Mesendoderm (in vitro differentiated cells): ENCODE results near the gene BARD1.
"Not testable (repeated sequence)": the region's sequence is repeated elsewhere in the genome, so short reads cannot be mapped to it uniquely, and the experiment has no call there.

Experiments
- DNase-seq: peaks from one replicate; pipeline ENCODE4 v3.0.0; 2013
- H2AK5ac ChIP-seq: 2 replicates; pipeline ENCODE4 v1.6.1; 2013; ENCODE audit warnings: low read length, inconsistent platforms
- H2BK120ac ChIP-seq: 2 replicates; pipeline ENCODE4 v1.6.1; 2013; ENCODE audit warnings: low read depth, mild to moderate bottlenecking, low read length, moderate library complexity, mixed read lengths
- H2BK15ac ChIP-seq: replicated peaks from 2 replicates; pipeline ENCODE4 v1.6.1; 2013; ENCODE audit warnings: low read depth, mild to moderate bottlenecking, moderate library complexity
- H2BK5ac ChIP-seq: 2 replicates; pipeline ENCODE4 v1.6.1; 2013; ENCODE audit warnings: low read length, inconsistent platforms
- H3K18ac ChIP-seq: 2 replicates; pipeline ENCODE4 v1.6.1; 2013; ENCODE audit warnings: mild to moderate bottlenecking, low read length, mixed read lengths
- H3K23ac ChIP-seq: one replicate; pipeline ENCODE4 v1.6.1; 2013; ENCODE audit warnings: low read length
- H3K27ac ChIP-seq: 2 replicates; pipeline ENCODE4 v1.5.1; 2013; ENCODE audit warnings: low read depth, mild to moderate bottlenecking, inconsistent platforms, low read length, moderate library complexity
- H3K27me3 ChIP-seq: 2 replicates; pipeline ENCODE4 v1.6.1; 2013; ENCODE audit warnings: low read length, control low read depth, mild to moderate bottlenecking, inconsistent platforms; ENCODE audit not compliant: insufficient read depth, poor library complexity
- H3K36me3 ChIP-seq: 2 replicates; pipeline ENCODE4 v1.6.1; 2013; ENCODE audit warnings: low read length, inconsistent platforms; ENCODE audit not compliant: control insufficient read depth, insufficient read depth
- H3K4ac ChIP-seq: one replicate; pipeline ENCODE4 v1.6.1; 2013; ENCODE audit warnings: low read depth, mild to moderate bottlenecking, low read length, moderate library complexity
- H3K4me1 ChIP-seq: 2 replicates; pipeline ENCODE4 v1.6.1; 2013; ENCODE audit warnings: low read depth, low read length, inconsistent platforms; ENCODE audit not compliant: control insufficient read depth
- H3K4me2 ChIP-seq: 2 replicates; pipeline ENCODE4 v1.6.1; 2013; ENCODE audit warnings: low read length
- H3K4me3 ChIP-seq: 2 replicates; pipeline ENCODE4 v1.5.1; 2013; ENCODE audit warnings: mild to moderate bottlenecking, low read length
- H3K56ac ChIP-seq: one replicate; pipeline ENCODE4 v1.6.1; 2013; ENCODE audit warnings: low read length
- H3K79me1 ChIP-seq: 2 replicates; pipeline ENCODE4 v1.6.1; 2013; ENCODE audit warnings: low read length, inconsistent platforms
- H3K79me2 ChIP-seq: 2 replicates; pipeline ENCODE4 v1.6.1; 2013; ENCODE audit warnings: mild to moderate bottlenecking, low read length; ENCODE audit not compliant: control insufficient read depth, insufficient read depth
- H3K9ac ChIP-seq: 2 replicates; pipeline ENCODE4 v1.6.1; 2013; ENCODE audit warnings: low read length, inconsistent platforms
- H4K5ac ChIP-seq: one replicate; pipeline ENCODE4 v1.6.1; 2013; ENCODE audit warnings: low read length
- H4K8ac ChIP-seq: one replicate; pipeline ENCODE4 v1.6.1; 2013; ENCODE audit warnings: low read depth, mild to moderate bottlenecking, control low read depth, low read length, moderate library complexity
- WGBS: extraction: QIAGEN DNeasy Blood & Tissue Kit; methylation state at CpG from one replicate; pipeline ENCODE4 v1.1.7; 2013; ENCODE audit warnings: low lambda C conversion rate, missing lambda C conversion rate; ENCODE audit not compliant: insufficient coverage; ENCODE audit errors: extremely low coverage; 5-methylcytosine and 5-hydroxymethylcytosine counted together

The BARD1 gene

GRCh38 chr2:214807653-214808052 is 1.8 kb downstream of the BARD1 start:
- H3K27ac ChIP-seq, result no peak overlapping the region
- no peak for DNase-seq

GRCh38 chr2:214801768-214802397 is 7.6 kb downstream of the BARD1 start:
- no CpG with 5 or more reads among the region's 3 CpGs for WGBS
- H3K56ac ChIP-seq, result no peak overlapping the region
- H3K27me3 ChIP-seq, result no peaks in the 10 kb centered on the region
- no peak overlapping the region for H3K23ac ChIP-seq
- no peak for DNase-seq
- no peak overlapping the region for H3K27ac ChIP-seq
- no peak overlapping the region for H3K9ac ChIP-seq
- no peak overlapping the region for H2BK15ac ChIP-seq
- no peak overlapping the region for H4K5ac ChIP-seq
- no peak overlapping the region for H4K8ac ChIP-seq
- H3K79me1 ChIP-seq, result peaks cover 7% of the 10 kb centered on the region
- no peak overlapping the region for H2BK5ac ChIP-seq
- H3K4me3 ChIP-seq, result no peak overlapping the region
- H3K79me2 ChIP-seq, result peaks cover 36% of the 10 kb centered on the region
- H3K4me2 ChIP-seq, result no peak overlapping the region
- H3K36me3 ChIP-seq, result no peaks in the 10 kb centered on the region
- no peak overlapping the region for H3K4ac ChIP-seq
- H3K18ac ChIP-seq, result no peak overlapping the region
- peaks cover 3% of the 10 kb centered on the region for H3K4me1 ChIP-seq
- no peak overlapping the region for H2AK5ac ChIP-seq
- H2BK120ac ChIP-seq, result no peak overlapping the region

More at GRCh38 chr2:214807653-214808052, 1.8 kb downstream of the BARD1 start:
- H3K56ac ChIP-seq, result peak overlapping the region; percentile 38
- H3K4me3 ChIP-seq, result peak overlapping the region; percentile 0
- no peak overlapping the region for H2BK15ac ChIP-seq
- H2BK5ac ChIP-seq, result no peak overlapping the region
- no peak overlapping the region for H2AK5ac ChIP-seq
- WGBS, result no CpG with 5 or more reads among the region's 3 CpGs
- H4K8ac ChIP-seq, result no peak overlapping the region
- no peaks in the 10 kb centered on the region for H3K36me3 ChIP-seq
- H3K9ac ChIP-seq, result peak overlapping the region; percentile 34
- H4K5ac ChIP-seq, result no peak overlapping the region
- no peak overlapping the region for H3K23ac ChIP-seq
- peaks cover 28% of the 10 kb centered on the region for H3K79me2 ChIP-seq
- peaks cover 3% of the 10 kb centered on the region for H3K4me1 ChIP-seq
- H3K79me1 ChIP-seq, result peaks cover 2% of the 10 kb centered on the region
- H3K4ac ChIP-seq, result no peak overlapping the region
- no peak overlapping the region for H2BK120ac ChIP-seq
- no peaks in the 10 kb centered on the region for H3K27me3 ChIP-seq
- H3K18ac ChIP-seq, result no peak overlapping the region
- H3K4me2 ChIP-seq, result peak overlapping the region; percentile 14

GRCh38 chr2:214801068-214801467 is 8.4 kb downstream of the BARD1 start:
- no peak overlapping the region for H3K23ac ChIP-seq
- no peak overlapping the region for H4K8ac ChIP-seq
- peaks cover 7% of the 10 kb centered on the region for H3K79me1 ChIP-seq

DNA sequence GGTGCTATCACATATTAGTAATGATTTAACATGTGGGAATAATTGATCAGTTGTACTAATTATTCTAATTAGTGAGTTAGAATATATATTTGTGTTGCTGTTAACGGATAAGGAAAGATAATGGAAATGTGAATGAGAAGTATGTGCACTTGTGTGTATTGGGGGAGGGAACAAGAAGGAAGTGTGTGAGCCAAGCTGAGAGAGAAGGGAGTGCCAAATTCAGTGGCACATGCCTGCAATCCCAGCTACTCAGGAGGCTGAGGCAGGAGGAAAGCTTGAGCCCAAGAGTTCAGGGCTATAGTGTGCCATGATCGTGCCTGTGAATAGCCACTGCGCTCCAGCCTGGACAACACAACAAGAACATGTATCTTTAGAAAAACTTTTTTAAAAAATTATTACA is 9.3 kb downstream of the BARD1 start:
- no peaks in the 10 kb centered on the region for H3K36me3 ChIP-seq
- H2BK15ac ChIP-seq, result no peak overlapping the region
- H3K4me1 ChIP-seq, result no peaks in the 10 kb centered on the region
- H2BK120ac ChIP-seq, result no peak overlapping the region
- no peak overlapping the region for H3K56ac ChIP-seq
- H3K27ac ChIP-seq, result no peak overlapping the region
- no peak overlapping the region for H3K4ac ChIP-seq
- no peak overlapping the region for H3K4me3 ChIP-seq
- H2BK5ac ChIP-seq, result no peak overlapping the region
- H3K18ac ChIP-seq, result no peak overlapping the region
- no peak overlapping the region for H3K4me2 ChIP-seq
- peaks cover 24% of the 10 kb centered on the region for H3K79me2 ChIP-seq
- H4K8ac ChIP-seq, result no peak overlapping the region
- H3K79me1 ChIP-seq, result peaks cover 5% of the 10 kb centered on the region
- 100% methylated on average over 1 of the region's 3 CpGs for WGBS
- no peak overlapping the region for H4K5ac ChIP-seq
- no peak overlapping the region for H2AK5ac ChIP-seq
- no peak overlapping the region for H3K9ac ChIP-seq
- no peak overlapping the region for H3K23ac ChIP-seq
- DNase-seq, result no peak
- H3K27me3 ChIP-seq, result no peaks in the 10 kb centered on the region

More at GRCh38 chr2:214801068-214801467, 8.4 kb downstream of the BARD1 start:
- no peak overlapping the region for H2BK120ac ChIP-seq
- no peak for DNase-seq
- H4K5ac ChIP-seq, result no peak overlapping the region
- no peak overlapping the region for H3K9ac ChIP-seq
- no peaks in the 10 kb centered on the region for H3K36me3 ChIP-seq
- H3K79me2 ChIP-seq, result peaks cover 30% of the 10 kb centered on the region
- WGBS, result no CpG with 5 or more reads among the region's 2 CpGs
- no peaks in the 10 kb centered on the region for H3K27me3 ChIP-seq
- peaks cover 2% of the 10 kb centered on the region for H3K4me1 ChIP-seq
- no peak overlapping the region for H2BK15ac ChIP-seq
- H3K56ac ChIP-seq, result no peak overlapping the region
- H3K27ac ChIP-seq, result no peak overlapping the region
- no peak overlapping the region for H2BK5ac ChIP-seq
- H2AK5ac ChIP-seq, result no peak overlapping the region
- no peak overlapping the region for H3K4me3 ChIP-seq
- no peak overlapping the region for H3K4ac ChIP-seq
- no peak overlapping the region for H3K4me2 ChIP-seq
- no peak overlapping the region for H3K18ac ChIP-seq

GRCh38 chr2:214796911-214797310 is 12.6 kb downstream of the BARD1 start:
- no CpG with 5 or more reads among the region's 1 CpG for WGBS
- Histone ChIP-seq H3K18ac (no peak overlapping the region), H3K4me2 (no peak overlapping the region), H3K56ac (no peak overlapping the region), H3K4ac (no peak overlapping the region), H3K4me3 (no peak overlapping the region), H2AK5ac (no peak overlapping the region), H3K4me1 (no peaks in the 10 kb centered on the region), H4K5ac (no peak overlapping the region), H3K79me2 (peaks cover 19% of the 10 kb centered on the region), H3K79me1 (peaks cover 8% of the 10 kb centered on the region), H3K27ac (no peak overlapping the region), H4K8ac (no peak overlapping the region), H3K27me3 (no peaks in the 10 kb centered on the region), H3K23ac (no peak overlapping the region), H3K36me3 (no peaks in the 10 kb centered on the region), H3K9ac (no peak overlapping the region), H2BK15ac (no peak overlapping the region), H2BK5ac (no peak overlapping the region), H2BK120ac (no peak overlapping the region)
- no peak for DNase-seq

- not testable (repeated sequence) for H3K36me3 ChIP-seq, H2BK5ac ChIP-seq, H3K4me3 ChIP-seq, H2BK15ac ChIP-seq, H2AK5ac ChIP-seq, H3K9ac ChIP-seq, H3K56ac ChIP-seq, H3K18ac ChIP-seq, H4K5ac ChIP-seq, H3K79me2 ChIP-seq, H3K23ac ChIP-seq, H3K27ac ChIP-seq, H3K4me2 ChIP-seq, H4K8ac ChIP-seq, H3K27me3 ChIP-seq, H3K79me1 ChIP-seq, DNase-seq, H3K4ac ChIP-seq, H2BK120ac ChIP-seq, H3K4me1 ChIP-seq
- no CpG with 5 or more reads among the region's 1 CpG for WGBS
These were observed 26.3 kb downstream of the BARD1 start for GRCh38 chr2:214783181-214783580.
